Transverse colon (tissue), 4 donors: ENCODE data around the gene SREBF1. TPM values are rescaled to one million over a fixed set of nuclear protein-coding genes. Genes with fewer than 3 reads are reported as not detected.

Experiments used
- DNase-seq: peaks from one replicate; pipeline ENCODE4 v3.0.0-alpha.2; 2019
- H3K27ac ChIP-seq, 4 donors: fragments of 200-600 bp; sonication (generic); 2 replicates each; pipeline ENCODE4 v1.5.1; 2016 to 2018; ENCODE audit warnings: inconsistent platforms in 4 of 4
- H3K27me3 ChIP-seq: fragments of 200-600 bp; sonication (generic); 2 replicates; pipeline ENCODE4 v1.5.1; 2017; ENCODE audit warnings: inconsistent platforms
- H3K36me3 ChIP-seq, 4 donors: fragments of 200-600 bp; sonication (generic); 2 replicates each; pipeline ENCODE4 v1.5.1; 2017 to 2019; ENCODE audit warnings: inconsistent platforms in 4 of 4
- H3K4me1 ChIP-seq, 4 donors: fragments of 200-600 bp; sonication (generic); 2 replicates each; pipeline ENCODE4 v1.5.1; 2017 to 2020; ENCODE audit warnings: inconsistent platforms in 4 of 4
- H3K4me3 ChIP-seq, 4 donors: fragments of 200-600 bp; sonication (generic); 1 replicate in 1 of 4; 2 replicates in 3 of 4; pipeline versions ENCODE4 v1.5.1 to v1.6.1; 2017 to 2019; ENCODE audit warnings: inconsistent platforms in 4 of 4
- H3K9me3 ChIP-seq, 2 donors: fragments of 200-600 bp; sonication (generic); 2 replicates each; pipeline ENCODE4 v1.5.1; 2017 to 2019; ENCODE audit warnings: inconsistent platforms in 2 of 2
- CTCF ChIP-seq, 5 experiments: fragments of 200-600 bp in 3 of 5; fragments of 450-650 bp in 2 of 5; sonication (generic) in 3 of 5; IDR thresholded peaks; 1 replicate in 2 of 5; 2 replicates in 3 of 5; pipeline ENCODE4 v1.5.1; 2016 to 2017; ENCODE audit warnings: antibody characterized with exemption in 5 of 5, inconsistent platforms in 3 of 5, mild to moderate bottlenecking in 2 of 5, moderate library complexity in 1 of 5
- EP300 ChIP-seq: sonication (generic); formaldehyde crosslinking; IDR thresholded peaks from one replicate; pipeline ENCODE4 v1.6.1; 2017; ENCODE audit warnings: antibody characterized with exemption, low read depth
- POLR2A ChIP-seq: fragments of 450-650 bp; IDR thresholded peaks from one replicate; pipeline ENCODE4 v1.6.1; 2016; ENCODE audit warnings: antibody characterized with exemption, mild to moderate bottlenecking, moderate library complexity
- POLR2AphosphoS5 ChIP-seq, 3 donors: sonication (generic); formaldehyde crosslinking; IDR thresholded peaks; one replicate each; pipeline ENCODE4 v1.6.1; 2016; ENCODE audit warnings: antibody characterized with exemption in 3 of 3
- WGBS, 2 donors: methylation state at CpG; one replicate each; pipeline ENCODE4 v1.1.5; 2018; ENCODE audit warnings: low coverage in 1 of 2; 5-methylcytosine and 5-hydroxymethylcytosine counted together
- in situ Hi-C, 4 donors: fragments of 200-750 bp; cut with MboI; loops; one replicate each; pipeline versions ENCODE4 v1.15.0 to v1.15.1; 2017; ENCODE audit warnings: low sequenced_read_pairs in 3 of 4, low pct_ligation_motif_present in 1 of 4, low pct_unique_long_range_greater_than_20kb in 1 of 4
- intact Hi-C: fragments of 100-400 bp; cut with DNase I; formaldehyde crosslinking; loops from one replicate; pipeline ENCODE4 v1.15.1; 2023; ENCODE audit warnings: low total_unique reads
- total RNA-seq, 4 donors: library from RNA; depleted of rRNA; stranded (reverse); fragments of >200 nt; gene quantifications; one replicate each; pipeline ENCODE4 v1.1.0, GENCODE V29; 2016

SREBF1 gene
- total RNA-seq, 4 donors from 2014 or later = 45.7 to 206 (median 148) TPM

GRCh38 chr17:17792551-17793377 lies 44.0 kb downstream of the SREBF1 start:
- Histone ChIP-seq H3K36me3 (no peaks in the 10 kb centered on the region), H3K4me1 (peaks cover 18 to 39% (median 25%) of the 10 kb centered on the region in 4 donors), H3K9me3 (no peaks in the 10 kb centered on the region), H3K27me3 (no peaks in the 10 kb centered on the region), H3K4me3 (no peak overlapping the region), H3K27ac (peak overlapping the region; percentile 1 to 40 (median 26))
- intact Hi-C loops = no loop called here
- no peak for DNase-seq
- 40 to 45% methylated on average over 4 to 26 of the region's 38 CpGs for WGBS, 2 donors
- in situ Hi-C loops = loop anchor here in 2 of 4 donors (25.0 kb wide), 1 partner anchor 105 kb away; the partner anchor contains the start of gene RAI1 (in 2 of the 2)
- TF ChIP-seq POLR2A (no peak), EP300 (no peak), POLR2AphosphoS5 (IDR thresholded peaks at IDR 0.05) (no peak), CTCF (IDR thresholded peaks at IDR 0.05) (no peak)

DNA sequence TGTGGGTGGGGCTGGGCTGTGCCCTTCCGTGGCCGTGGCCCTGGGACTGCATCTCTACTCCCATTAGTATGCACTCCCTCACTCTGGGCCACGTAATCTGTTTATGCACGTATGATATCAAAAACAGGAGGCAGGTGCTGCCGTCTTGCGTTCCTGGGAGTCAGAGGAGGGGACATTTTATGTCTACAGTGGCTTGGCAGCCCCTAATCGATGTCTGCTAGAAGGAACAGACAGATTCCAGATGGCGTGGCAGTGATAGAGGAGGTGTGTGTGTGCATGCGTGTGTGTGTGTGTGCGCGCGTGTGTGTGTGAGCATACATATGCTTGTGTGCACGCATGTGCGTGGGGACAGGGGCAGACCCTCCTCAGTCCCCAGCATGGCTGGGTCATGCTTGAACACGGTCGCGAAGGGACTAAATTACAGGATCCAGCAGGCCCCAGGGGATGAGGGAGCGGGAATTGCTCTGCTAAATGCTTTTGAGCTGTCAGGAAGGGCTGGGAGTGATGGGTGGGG lies 44.7 kb downstream of the SREBF1 start:
- Histone ChIP-seq H3K4me1 (peaks cover 18 to 39% (median 25%) of the 10 kb centered on the region in 4 donors), H3K36me3 (no peaks in the 10 kb centered on the region), H3K27ac (peak overlapping the region in 2 of 4 donors; percentile 21 to 40), H3K27me3 (no peaks in the 10 kb centered on the region), H3K4me3 (no peak overlapping the region), H3K9me3 (no peaks in the 10 kb centered on the region)
- intact Hi-C loops (no loop called here), in situ Hi-C loops (loop anchor here in 2 of 4 donors (25.0 kb wide), 1 partner anchor 105 kb away; the partner anchor contains the start of gene RAI1 (in 2 of the 2))
- DNase-seq = no peak
- TF ChIP-seq CTCF (IDR thresholded peaks at IDR 0.05) (no peak), POLR2A (no peak), POLR2AphosphoS5 (IDR thresholded peaks at IDR 0.05) (no peak), EP300 (no peak)
- WGBS, 2 donors = 79% methylated on average over 16 of the region's 18 CpGs; no CpG with 5 or more reads in 1 of the 2 donors

DNA sequence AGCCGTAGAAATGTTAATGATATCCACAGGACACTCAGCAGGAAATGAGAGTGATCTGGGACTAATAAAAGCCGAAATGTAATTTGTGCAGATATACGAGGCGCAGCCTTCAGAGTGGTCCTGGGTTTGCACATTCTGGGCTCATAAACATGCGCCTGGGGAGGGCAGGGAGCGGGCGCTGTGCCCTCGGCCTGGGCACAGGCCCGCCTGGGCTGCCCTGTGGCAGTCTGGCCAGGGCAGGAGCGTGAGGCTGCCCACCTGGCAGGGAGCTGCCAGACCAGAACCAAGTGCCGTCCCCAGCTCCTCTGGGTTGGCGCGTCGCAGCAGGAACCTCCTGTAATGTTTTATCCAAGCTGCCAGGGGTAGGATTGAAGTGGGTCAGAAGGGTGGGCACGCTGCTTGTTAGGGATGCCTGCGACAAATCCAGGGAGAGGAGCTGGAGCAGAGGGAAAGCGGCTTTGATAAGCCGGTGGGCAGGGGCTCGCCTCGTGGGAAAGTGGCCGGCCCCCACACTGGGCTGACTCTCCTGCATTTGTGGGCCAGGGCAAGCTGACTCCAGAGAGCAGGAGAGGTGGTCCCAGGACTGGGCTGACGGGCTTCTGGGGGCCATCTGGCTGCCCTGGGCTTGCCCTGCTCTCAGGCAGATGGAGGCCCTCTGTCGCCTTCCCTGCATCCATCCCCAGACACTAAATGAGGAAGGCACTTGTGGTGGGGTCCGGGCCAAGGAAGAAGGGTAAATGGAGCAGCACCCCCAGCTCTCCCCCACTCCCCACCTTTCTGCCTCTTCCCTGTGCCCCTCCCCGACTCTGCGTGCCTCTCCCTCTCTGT lies 45.9 kb downstream of the SREBF1 start:
- Histone ChIP-seq H3K4me1 (peaks cover 18 to 39% (median 25%) of the 10 kb centered on the region in 4 donors), H3K27ac (no peak overlapping the region), H3K9me3 (no peaks in the 10 kb centered on the region), H3K4me3 (no peak overlapping the region), H3K36me3 (no peaks in the 10 kb centered on the region), H3K27me3 (no peaks in the 10 kb centered on the region)
- DNase-seq = no peak
- in situ Hi-C loops (loop anchor here in 2 of 4 donors (25.0 kb wide), 1 partner anchor 104 kb away; the partner anchor contains the start of gene RAI1 (in 2 of the 2)), intact Hi-C loops (loop anchor here (1.0 kb wide), 1 partner anchor 39 kb away; no protein-coding TSS in a partner anchor)
- 77 to 86% methylated on average over 8 to 26 of the region's 26 CpGs for WGBS, 2 donors
- no peak for TF ChIP-seq CTCF (IDR thresholded peaks at IDR 0.05)
- no peak for TF ChIP-seq POLR2A
- no peak for TF ChIP-seq EP300
- no peak for TF ChIP-seq POLR2AphosphoS5 (IDR thresholded peaks at IDR 0.05)
